Central memory CD4-positive, alpha-beta T cell (primary cell): Measurements from ENCODE around the gene DNAJB13.
"Not testable (repeated sequence)": the region's sequence is repeated elsewhere in the genome, so short reads cannot be mapped to it uniquely, and the experiment has no call there.

Source experiments
- DNase-seq: peaks from one replicate; pipeline ENCODE4 v3.0.0; 2022

Gene DNAJB13

GRCh38 chr11:73978576-73979086, 27.8 kb downstream of the DNAJB13 start:
- DNase-seq, result no peak

GRCh38 chr11:73980001-73980961, 29.5 kb downstream of the DNAJB13 start:
- DNase-seq, result peak; percentile 90

- DNase-seq, result no peak
Measured at GRCh38 chr11:73981051-73981805, 30.4 kb downstream of the DNAJB13 start.

- DNase-seq, result peak; percentile 72
Measured at GRCh38 chr11:73982595-73982989, 31.8 kb downstream of the DNAJB13 start, which contains the start of gene UCP2. Gene UCP2, minus strand, starts transcription at chr11:73982843. Its CDS starts 4,465 bp downstream, at chr11:73978378.

GRCh38 chr11:73982990-73983740, 32.3 kb downstream of the DNAJB13 start:
- peak; percentile 92 for DNase-seq

GRCh38 chr11:73983741-73984538, 33.1 kb downstream of the DNAJB13 start:
- no peak for DNase-seq

- DNase-seq, result not testable (repeated sequence)
Measured at GRCh38 chr11:73985661-73986060, 34.8 kb downstream of the DNAJB13 start.

- DNase-seq, result no peak
Measured at GRCh38 chr11:73988227-73988626, 37.4 kb downstream of the DNAJB13 start.

GRCh38 chr11:73989156-73989555, 38.3 kb downstream of the DNAJB13 start:
- no peak for DNase-seq

- no peak for DNase-seq
Measured at GRCh38 chr11:73990730-73991129, 39.9 kb downstream of the DNAJB13 start.

- no peak for DNase-seq
Measured at GRCh38 chr11:73991471-73992006, 40.7 kb downstream of the DNAJB13 start.

GRCh38 chr11:73995247-73995646, 44.4 kb downstream of the DNAJB13 start:
- DNase-seq, result peak; percentile 88

GRCh38 chr11:73995731-73996130, 44.9 kb downstream of the DNAJB13 start:
- DNase-seq, result peak; percentile 81

- DNase-seq, result no peak
Measured at GRCh38 chr11:73996161-73996747, 45.4 kb downstream of the DNAJB13 start.

- DNase-seq, result no peak
Measured at GRCh38 chr11:73997120-73997770, 46.4 kb downstream of the DNAJB13 start.

- no peak for DNase-seq
Measured at GRCh38 chr11:73998846-73999575, 48.2 kb downstream of the DNAJB13 start.

- DNase-seq, result no peak
Measured at GRCh38 chr11:73999581-74000306, 48.9 kb downstream of the DNAJB13 start.

- DNase-seq, result no peak
Measured at GRCh38 chr11:74000307-74001133, 49.7 kb downstream of the DNAJB13 start.
